K562 (cell line): Measurements from ENCODE around the gene CAMK2B. TPM values are rescaled to one million over a fixed set of nuclear protein-coding genes. Genes with fewer than 3 reads are reported as not detected.

Experiments used
- ATAC-seq: fragments of 200-7000 bp; cut with Tn5 transposase; 3 replicates; pipeline ENCODE4 v1.9.1; 2020; ENCODE audit warnings: moderate library complexity
- BruUV-seq: library from RNA; stranded (reverse); fragments of 400-500 nt; replicated peaks from 2 replicates; lab custom pipeline; 2021; lab: Mats Ljungman, UMichigan
- CTCF ChIA-PET: fragments of 300-600 bp; formaldehyde crosslinking; extraction: SDS; loops from one replicate; lab custom pipeline; 2021; ENCODE audit warnings: low intra/inter-chr PET ratio; lab: Yijun Ruan, JAX
- POLR2A ChIA-PET: fragments of 300-600, 350-650 bp; sonication (Branson Sonifier 250); formaldehyde crosslinking; extraction: SDS; loops from one replicate; lab custom pipeline; 2021; ENCODE audit warnings: antibody characterized with exemption, inconsistent platforms; lab: Yijun Ruan, JAX
- DNase-seq, 4 experiments: peaks; one replicate each; pipeline versions ENCODE4 v3.0.0 to v3.0.0-alpha.2; 2011 to 2018; ENCODE audit warnings: low spot score in 3 of 4, mixed read lengths in 3 of 4; ENCODE audit errors: extremely low read depth in 1 of 4
- FAIRE-seq: peaks from 2 replicates; lab custom pipeline; 2011; peaks lifted over from hg19 to GRCh38; lab: Jason Lieb, UNC
- H2AFZ ChIP-seq: 2 replicates; pipeline ENCODE4 v1.6.0; 2011; ENCODE audit warnings: low read depth, low read length, control low read depth, inconsistent platforms
- H3K27ac ChIP-seq: fragments of 200-600 bp; 3 replicates; pipeline ENCODE4 v1.8.0; 2011; ENCODE audit warnings: low read depth, mild to moderate bottlenecking, control low read depth, inconsistent platforms, low read length, moderate library complexity, mixed read lengths; ENCODE audit errors: extremely low read depth
- H3K27me3 ChIP-seq, 2 experiments: fragments of 300-600 bp in 1 of 2; 2 replicates in 1 of 2; 3 replicates in 1 of 2; pipeline versions ENCODE4 v1.6.0 to v1.8.0; 2011; ENCODE audit warnings: inconsistent platforms in 2 of 2, low read length in 2 of 2, mild to moderate bottlenecking in 1 of 2, mixed read lengths in 1 of 2, moderate library complexity in 1 of 2; ENCODE audit not compliant: control insufficient read depth in 2 of 2, insufficient read depth in 2 of 2
- H3K36me3 ChIP-seq: fragments of 300-600 bp; 3 replicates; pipeline ENCODE4 v1.8.0; 2011; ENCODE audit warnings: mild to moderate bottlenecking, low read length, inconsistent platforms; ENCODE audit not compliant: control insufficient read depth, insufficient read depth
- H3K4me1 ChIP-seq, 2 experiments: fragments of 200-600 bp in 1 of 2; replicated peaks in 1 of 2; 2 replicates in 1 of 2; 3 replicates in 1 of 2; pipeline versions ENCODE4 v1.5.1 to v1.8.0; 2011; ENCODE audit warnings: inconsistent platforms in 2 of 2, low read length in 2 of 2, mild to moderate bottlenecking in 1 of 2, mixed read lengths in 1 of 2, moderate library complexity in 1 of 2; ENCODE audit not compliant: control insufficient read depth in 2 of 2, insufficient read depth in 2 of 2
- H3K4me2 ChIP-seq: 2 replicates; pipeline ENCODE4 v1.6.1; 2011; ENCODE audit warnings: low read length, control low read depth, inconsistent platforms, mixed read lengths; ENCODE audit not compliant: insufficient read depth
- H3K4me3 ChIP-seq: fragments of 200-600 bp; sonication (generic), shearing (Covaris generic); 2 replicates; pipeline ENCODE4 v1.5.1; 2016; ENCODE audit warnings: control low read depth, inconsistent platforms
- H3K79me2 ChIP-seq: fragments of 200-600 bp; 3 replicates; pipeline ENCODE4 v1.8.0; 2011; ENCODE audit warnings: low read length, inconsistent platforms; ENCODE audit not compliant: control insufficient read depth, insufficient read depth
- H3K9ac ChIP-seq, 2 experiments: 2 replicates each; pipeline versions ENCODE4 v1.6.0 to v1.6.1; 2011; ENCODE audit warnings: low read depth in 2 of 2, low read length in 2 of 2, control low read depth in 1 of 2, inconsistent platforms in 1 of 2, mild to moderate bottlenecking in 1 of 2, mixed read lengths in 1 of 2; ENCODE audit not compliant: insufficient read depth in 1 of 2
- H3K9me1 ChIP-seq: one replicate; pipeline ENCODE4 v1.6.0; 2011; ENCODE audit warnings: inconsistent platforms, mild to moderate bottlenecking, low read length, moderate library complexity; ENCODE audit not compliant: control insufficient read depth, insufficient read depth
- H3K9me3 ChIP-seq: replicated peaks from 2 replicates; pipeline ENCODE4 v1.5.1; 2011; ENCODE audit warnings: low read depth, low read length, inconsistent platforms; ENCODE audit not compliant: control insufficient read depth, insufficient read depth
- H4K20me1 ChIP-seq: replicated peaks from 2 replicates; pipeline ENCODE4 v1.6.1; 2011; ENCODE audit warnings: low read length, inconsistent platforms, mixed read lengths; ENCODE audit not compliant: control insufficient read depth, insufficient read depth
- CHCHD3 ChIP-seq: fragments of 250-450 bp; sonication (Bioruptor Pico); IDR thresholded peaks from 2 replicates; pipeline ENCODE4 v2.1.2; 2022; ENCODE audit warnings: mild to moderate bottlenecking
- SAFB2 ChIP-seq: fragments of 200-400 bp; formaldehyde crosslinking; IDR thresholded peaks from 2 replicates; pipeline ENCODE4 v1.6.1; 2018; ENCODE audit warnings: borderline replicate concordance, low read length, low read depth, moderate library complexity; ENCODE audit not compliant: severe bottlenecking
- ZNF431 ChIP-seq: sonication (generic); formaldehyde crosslinking; IDR thresholded peaks from 2 replicates; pipeline ENCODE4 v1.8.0; 2022; ENCODE audit warnings: mild to moderate bottlenecking, missing genetic modification reagents
- WGBS: fragments of 100-300 bp; shearing (Covaris generic); methylation state at CpG from one replicate; pipeline ENCODE4 v1.1.6; 2016; ENCODE audit warnings: low coverage, mixed read lengths; ENCODE audit not compliant: insufficient coverage; ENCODE audit errors: missing lambda C conversion rate; 5-methylcytosine and 5-hydroxymethylcytosine counted together
- in situ Hi-C: fragments of 300-500 bp; cut with MboI; formaldehyde crosslinking; loops from 4 replicates; pipeline ENCODE4 v1.15.0; 2018; ENCODE audit warnings: inconsistent platforms, mixed read lengths
- intact Hi-C: fragments of 100-400 bp; cut with micrococcal nuclease; formaldehyde crosslinking; loops from 2 replicates; pipeline ENCODE4 v1.14.2; 2022
- polyA plus RNA-seq, 8 experiments: library from polyadenylated mRNA; depleted of rRNA in 4 of 8; stranded (reverse) in 5 of 8; unstranded in 3 of 8; fragments of >200 nt; fragmentation: Nextera tagmentation in 2 of 8; fragmentation: Illumina TruSeq in 1 of 8; extraction: Ambion mirVana in 2 of 8; extraction: Trizol in 1 of 8; gene quantifications; 2 replicates each; pipeline versions ENCODE4 v1.2.1 to v1.2.3, GENCODE V29; 2011 to 2014; ENCODE audit warnings: inconsistent platforms in 1 of 8, missing spikeins in 1 of 8
- total RNA-seq, 7 experiments: library from RNA; depleted of rRNA in 6 of 7; stranded (reverse); fragments of >200 nt in 6 of 7; fragmentation: Illumina TruSeq in 2 of 7; extraction: Trizol in 2 of 7; gene quantifications; 2 replicates each; pipeline versions ENCODE4 v1.2.1 to v1.2.3, GENCODE V29; 2011 to 2021; ENCODE audit warnings: low replicate concordance in 1 of 7
- TF ChIP-seq, protein P1 (sequence below): fragments of 450-650 bp; formaldehyde crosslinking; conservative IDR thresholded peaks from 2 replicates; pipeline ENCODE4 v1.4.0; 2022; ENCODE audit warnings: mild to moderate bottlenecking, missing genetic modification characterization
- TF ChIP-seq, protein P2 (sequence below), 3 experiments: IDR thresholded peaks in 2 of 3; conservative IDR thresholded peaks in 1 of 3; 2 replicates each; pipeline ENCODE4 v1.5.1; 2011 to 2012; ENCODE audit warnings: low read length in 3 of 3, mild to moderate bottlenecking in 3 of 3, control low read depth in 2 of 3, improper control_type of control experiment in 1 of 3, inconsistent platforms in 1 of 3, low read depth in 1 of 3, mixed read lengths in 1 of 3, moderate library complexity in 1 of 3; ENCODE audit not compliant: insufficient read depth in 2 of 3

The CAMK2B gene
- total and polyA plus RNA-seq, 9 of the 15 experiments (the other 6 are each of a cell fraction or from before 2014, with no cell fraction given) = 0.04 to 0.09 (median 0.05) TPM; not detected in 4

DNA sequence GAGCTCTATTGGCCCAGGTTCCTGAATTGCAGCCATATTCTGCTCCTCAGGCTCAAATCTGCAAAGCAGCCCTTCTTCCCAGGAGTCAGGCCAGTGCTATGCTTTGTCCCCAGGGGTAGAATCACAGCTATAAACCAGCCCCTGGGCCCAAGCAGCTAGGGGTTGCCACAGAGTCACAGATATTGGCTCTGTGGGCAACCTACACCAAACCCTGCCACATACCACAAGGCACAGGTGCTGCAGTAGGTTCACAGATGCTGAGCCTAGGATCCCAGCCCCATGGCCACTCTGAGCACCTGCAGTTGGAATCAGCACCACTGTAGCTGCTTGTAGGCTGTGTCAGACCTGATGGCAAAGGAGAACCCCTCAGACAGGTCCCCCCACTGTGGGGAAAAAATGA lies 43.1 kb upstream of the CAMK2B start:
- ATAC-seq = no peak
- H3K9me1 ChIP-seq = no peaks in the 10 kb centered on the region
- FAIRE-seq = no peak
- TF ChIP-seq SAFB2 = no peak
- TF ChIP-seq, protein P1, sequence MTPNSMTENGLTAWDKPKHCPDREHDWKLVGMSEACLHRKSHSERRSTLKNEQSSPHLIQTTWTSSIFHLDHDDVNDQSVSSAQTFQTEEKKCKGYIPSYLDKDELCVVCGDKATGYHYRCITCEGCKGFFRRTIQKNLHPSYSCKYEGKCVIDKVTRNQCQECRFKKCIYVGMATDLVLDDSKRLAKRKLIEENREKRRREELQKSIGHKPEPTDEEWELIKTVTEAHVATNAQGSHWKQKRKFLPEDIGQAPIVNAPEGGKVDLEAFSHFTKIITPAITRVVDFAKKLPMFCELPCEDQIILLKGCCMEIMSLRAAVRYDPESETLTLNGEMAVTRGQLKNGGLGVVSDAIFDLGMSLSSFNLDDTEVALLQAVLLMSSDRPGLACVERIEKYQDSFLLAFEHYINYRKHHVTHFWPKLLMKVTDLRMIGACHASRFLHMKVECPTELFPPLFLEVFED = no peak
- TF ChIP-seq, all 486 proteins: peak for 0
- intact Hi-C loops (no loop called here), in situ Hi-C loops (no loop called here)
- H3K79me2 ChIP-seq = no peaks in the 10 kb centered on the region
- no peak overlapping the region for H2AFZ ChIP-seq
- ChIA-PET POLR2A (interaction anchor here (3.1 kb wide), 1 partner anchor 10 kb away, joined by 12 read pairs; no protein-coding TSS in a partner anchor), CTCF (no interaction called here)
- no peaks in the 10 kb centered on the region for H4K20me1 ChIP-seq
- no peak overlapping the region for H3K4me3 ChIP-seq
- DNase-seq = no peak
- H3K9me3 ChIP-seq = 0 out of 2 replicates have a peak, but pooled peaks cover 3% of the 10 kb centered on the region
- H3K4me1 ChIP-seq = no peaks in the 10 kb centered on the region
- no peak overlapping the region for H3K4me2 ChIP-seq
- no TSS peak for BruUV-seq
- no peak overlapping the region; a peak in 1 of 4 replicates for H3K9ac ChIP-seq
- H3K36me3 ChIP-seq = no peaks in the 10 kb centered on the region
- H3K27me3 ChIP-seq = peaks cover 0 to 14% of the 10 kb centered on the region in 2 experiments; a peak in 2 of 5 replicates
- H3K27ac ChIP-seq = no peak overlapping the region

DNA sequence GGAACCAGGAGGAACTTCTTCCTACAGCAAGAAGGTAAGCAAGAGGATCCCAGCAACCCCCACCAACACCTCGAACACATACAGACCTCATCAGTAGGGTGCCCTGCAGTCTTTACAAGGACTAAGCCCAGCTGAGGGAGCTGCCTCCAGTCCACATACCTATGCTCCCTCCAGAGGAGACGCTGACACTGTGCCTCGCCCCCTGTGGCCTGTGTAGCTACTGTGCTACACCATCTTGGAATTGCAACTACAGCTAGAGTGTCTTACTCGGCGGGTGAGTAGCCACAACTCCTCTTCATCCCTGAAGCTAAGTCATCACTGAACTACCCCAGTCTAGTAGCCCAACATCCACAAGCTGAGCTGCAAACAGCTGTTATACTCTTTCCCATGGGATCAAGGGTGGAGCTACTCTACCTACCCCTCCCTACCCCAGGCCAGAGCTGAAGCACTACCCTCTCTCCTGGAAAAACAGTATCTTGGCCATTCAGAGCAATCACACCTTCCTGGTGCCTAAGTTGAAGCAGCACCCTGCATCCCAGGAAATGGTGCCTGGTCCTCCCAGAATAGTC lies 42.2 kb upstream of the CAMK2B start:
- CTCF ChIA-PET = no interaction called here
- no peak overlapping the region for H3K9ac ChIP-seq
- H3K9me3 ChIP-seq = 0 out of 2 replicates have a peak, but pooled peaks cover 3% of the 10 kb centered on the region
- ATAC-seq = peak; percentile 73
- no peaks in the 10 kb centered on the region for H3K36me3 ChIP-seq
- POLR2A ChIA-PET = interaction anchor here (3.1 kb wide), 1 partner anchor 11 kb away, joined by 12 read pairs; no protein-coding TSS in a partner anchor
- H3K4me2 ChIP-seq = no peak overlapping the region
- WGBS = 1% methylated on average over 5 of the region's 5 CpGs
- no peaks in the 10 kb centered on the region for H4K20me1 ChIP-seq
- no TSS peak for BruUV-seq
- H3K79me2 ChIP-seq = no peaks in the 10 kb centered on the region
- intact Hi-C loops = no loop called here
- no peak overlapping the region for H3K4me3 ChIP-seq
- no peaks in the 10 kb centered on the region for H3K9me1 ChIP-seq
- H3K27ac ChIP-seq = no peak overlapping the region
- no peak for DNase-seq
- H3K27me3 ChIP-seq = peaks cover 0 to 14% of the 10 kb centered on the region in 2 experiments; a peak in 2 of 5 replicates
- no peak overlapping the region for H2AFZ ChIP-seq
- no peak for FAIRE-seq
- in situ Hi-C loops = no loop called here
- H3K4me1 ChIP-seq = no peaks in the 10 kb centered on the region
- TF ChIP-seq, protein P2, sequence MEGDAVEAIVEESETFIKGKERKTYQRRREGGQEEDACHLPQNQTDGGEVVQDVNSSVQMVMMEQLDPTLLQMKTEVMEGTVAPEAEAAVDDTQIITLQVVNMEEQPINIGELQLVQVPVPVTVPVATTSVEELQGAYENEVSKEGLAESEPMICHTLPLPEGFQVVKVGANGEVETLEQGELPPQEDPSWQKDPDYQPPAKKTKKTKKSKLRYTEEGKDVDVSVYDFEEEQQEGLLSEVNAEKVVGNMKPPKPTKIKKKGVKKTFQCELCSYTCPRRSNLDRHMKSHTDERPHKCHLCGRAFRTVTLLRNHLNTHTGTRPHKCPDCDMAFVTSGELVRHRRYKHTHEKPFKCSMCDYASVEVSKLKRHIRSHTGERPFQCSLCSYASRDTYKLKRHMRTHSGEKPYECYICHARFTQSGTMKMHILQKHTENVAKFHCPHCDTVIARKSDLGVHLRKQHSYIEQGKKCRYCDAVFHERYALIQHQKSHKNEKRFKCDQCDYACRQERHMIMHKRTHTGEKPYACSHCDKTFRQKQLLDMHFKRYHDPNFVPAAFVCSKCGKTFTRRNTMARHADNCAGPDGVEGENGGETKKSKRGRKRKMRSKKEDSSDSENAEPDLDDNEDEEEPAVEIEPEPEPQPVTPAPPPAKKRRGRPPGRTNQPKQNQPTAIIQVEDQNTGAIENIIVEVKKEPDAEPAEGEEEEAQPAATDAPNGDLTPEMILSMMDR (IDR thresholded peaks at IDR 0.05 in 2 of 3, conservative IDR thresholded peaks at IDR 0.05 in 1 of 3; ENCODE audit: insufficient read depth in 2 of 3, low read depth in 1 of 3, low read length in 3 of 3) = peak in 1 of 3 experiments; percentile 23; a peak in 1 of 6 replicates
- TF ChIP-seq ZNF431 (no peak), CHCHD3 (CRISPR knock-in tag) (no peak)
